ENCODE results near the gene GDF10. TPM values are rescaled to one million over a fixed set of nuclear protein-coding genes. Genes with fewer than 3 reads are reported as not detected.

GDF10 gene
- total and polyA plus RNA-seq, 2 of the 8 experiments (the other 6 are each of a cell fraction or from before 2014, with no cell fraction given) = 0.19 to 0.32 TPM

- H3K4me1 ChIP-seq (replicated peaks in 1 of 4; ENCODE audit: control insufficient read depth in 3 of 4, insufficient read depth in 4 of 4, low read length in 3 of 4) = peaks cover 2 to 7% (median 3%) of the 10 kb centered on the region in 4 experiments; a peak in 3 of 7 replicates
- no peak overlapping the region for H3K23ac ChIP-seq (ENCODE audit: insufficient read length)
- no peak for TF ChIP-seq SAP30 (IDR thresholded peaks at IDR 0.05; ENCODE audit: insufficient read depth, insufficient replicate concordance, low read length)
- no peak for TF ChIP-seq FOSL1 (IDR thresholded peaks at IDR 0.05; ENCODE audit: insufficient read depth, low read depth, low read length)
- TF ChIP-seq JUND (IDR thresholded peaks at IDR 0.05; ENCODE audit: low read length) = no peak
- no peak for TF ChIP-seq ATF2 (IDR thresholded peaks at IDR 0.05; ENCODE audit: low read length)
- no peak for TF ChIP-seq EGR1 (IDR thresholded peaks at IDR 0.05; ENCODE audit: borderline replicate concordance, low read depth, low read length)
- no peak for TF ChIP-seq HDAC2 (IDR thresholded peaks at IDR 0.05; ENCODE audit: borderline replicate concordance in 1 of 2, low read depth in 2 of 2, low read length in 2 of 2)
- no peak for TF ChIP-seq EP300 (IDR thresholded peaks at IDR 0.05; ENCODE audit: borderline replicate concordance in 1 of 2, low read depth in 2 of 2, low read length in 2 of 2)
- TF ChIP-seq RAD21 (IDR thresholded peaks at IDR 0.05 in 1 of 2, conservative IDR thresholded peaks at IDR 0.05 in 1 of 2; ENCODE audit: low read depth in 2 of 2, low read length in 2 of 2) = no peak
- no peak for TF ChIP-seq MAX (IDR thresholded peaks at IDR 0.05)
- 85% methylated on average over 14 of the region's 14 CpGs; no CpG with 5 or more reads in 1 of the 2 experiments for WGBS, 2 experiments (ENCODE audit: extremely low coverage in 1 of 2, insufficient coverage in 1 of 2, insufficient read length in 1 of 2, insufficient replicate concordance in 2 of 2, low coverage in 1 of 2, low lambda C conversion rate in 2 of 2, missing lambda C conversion rate in 1 of 2)
- no peaks in the 10 kb centered on the region for H3K27me3 ChIP-seq (replicated peaks in 1 of 4; ENCODE audit: control insufficient read depth in 3 of 4, extremely low read depth in 1 of 4, insufficient read depth in 3 of 4, low read length in 3 of 4)
- no peak overlapping the region for H2AK5ac ChIP-seq (ENCODE audit: low read depth, low read length)
- no peak overlapping the region for H3K4me3 ChIP-seq (ENCODE audit: extremely low read depth in 1 of 4, insufficient read depth in 2 of 4, low read depth in 3 of 4, low read length in 4 of 4)
- H2BK20ac ChIP-seq (ENCODE audit: low read length) = no peak overlapping the region
- no peak overlapping the region for H3K4me2 ChIP-seq (ENCODE audit: insufficient read depth in 1 of 2, low read depth in 2 of 2, low read length in 2 of 2)
- 0 out of 2 replicates have a peak overlapping the region, but pooled peaks have one; percentile 9 for H4K8ac ChIP-seq (ENCODE audit: extremely low read depth, insufficient read depth, low read length)
- H2BK5ac ChIP-seq (ENCODE audit: low read depth, low read length) = no peak overlapping the region; the same call in 1 of the 2 replicates
- H2BK15ac ChIP-seq (ENCODE audit: low read length) = no peak overlapping the region
- no peaks in the 10 kb centered on the region for H3K36me3 ChIP-seq (ENCODE audit: control insufficient read depth in 2 of 4, insufficient read depth in 4 of 4, low read length in 3 of 4)
- H3K56ac ChIP-seq (replicated peaks; ENCODE audit: insufficient read length, low read depth, low read length) = no peak overlapping the region
- FAIRE-seq (no peak), DNase-seq (ENCODE audit: low read depth in 1 of 2, low spot score in 2 of 2) (no peak)
- H2AFZ ChIP-seq (ENCODE audit: low read length) = no peak overlapping the region
- no peaks in the 10 kb centered on the region for H3K79me2 ChIP-seq (ENCODE audit: control insufficient read depth in 1 of 2, insufficient read depth in 2 of 2, low read length in 2 of 2)
- CTCF ChIA-PET (ENCODE audit: partially characterized antibody) = interaction anchor here (0.9 to 8.9 kb wide), 14 partner anchors 10 to 347 kb away, joined by 3 to 132 read pairs (median 4); partner anchors contain the start of gene RBP3
- H3K4ac ChIP-seq (replicated peaks; ENCODE audit: insufficient read length, low read depth, low read length) = no peak overlapping the region
- no peak overlapping the region for H3K18ac ChIP-seq (ENCODE audit: extremely low read depth, low read length)
- H2BK120ac ChIP-seq (replicated peaks; ENCODE audit: low read depth, low read length) = no peak overlapping the region
- POLR2A ChIA-PET (ENCODE audit: partially characterized antibody) = interaction anchor here (1.4 kb wide), 1 partner anchor 14 kb away, joined by 4 read pairs; no protein-coding TSS in a partner anchor
- no peak overlapping the region for H3K9ac ChIP-seq (replicated peaks in 1 of 4; ENCODE audit: extremely low read depth in 1 of 4, low read depth in 3 of 4, low read length in 3 of 4)
- H4K20me1 ChIP-seq (replicated peaks in 1 of 2; ENCODE audit: control insufficient read depth in 1 of 2, insufficient read depth in 2 of 2, low read length in 2 of 2) = no peaks in the 10 kb centered on the region
- H3K23me2 ChIP-seq (ENCODE audit: low read depth, low read length) = no peaks in the 10 kb centered on the region
- no peak overlapping the region for H2BK12ac ChIP-seq (ENCODE audit: low read depth, low read length)
- no peak overlapping the region for H3K27ac ChIP-seq (ENCODE audit: low read depth, low read length)
- no peaks in the 10 kb centered on the region for H3K79me1 ChIP-seq (ENCODE audit: low read depth, low read length)
- H4K5ac ChIP-seq (ENCODE audit: insufficient read length, low read depth, low read length) = no peak overlapping the region
- no peak overlapping the region for H3K14ac ChIP-seq (ENCODE audit: insufficient read length)
- no peaks in the 10 kb centered on the region for H3K9me3 ChIP-seq (ENCODE audit: insufficient read depth in 2 of 2, low read depth in 1 of 2, low read length in 1 of 2)
- H4K91ac ChIP-seq (replicated peaks; ENCODE audit: insufficient read length, low read length) = no peak overlapping the region
Observed at GRCh38 chr10:47360419-47361040, 60.5 kb downstream of the GDF10 start.
